ENCODE data around the gene RADIL.

RADIL gene

DNA sequence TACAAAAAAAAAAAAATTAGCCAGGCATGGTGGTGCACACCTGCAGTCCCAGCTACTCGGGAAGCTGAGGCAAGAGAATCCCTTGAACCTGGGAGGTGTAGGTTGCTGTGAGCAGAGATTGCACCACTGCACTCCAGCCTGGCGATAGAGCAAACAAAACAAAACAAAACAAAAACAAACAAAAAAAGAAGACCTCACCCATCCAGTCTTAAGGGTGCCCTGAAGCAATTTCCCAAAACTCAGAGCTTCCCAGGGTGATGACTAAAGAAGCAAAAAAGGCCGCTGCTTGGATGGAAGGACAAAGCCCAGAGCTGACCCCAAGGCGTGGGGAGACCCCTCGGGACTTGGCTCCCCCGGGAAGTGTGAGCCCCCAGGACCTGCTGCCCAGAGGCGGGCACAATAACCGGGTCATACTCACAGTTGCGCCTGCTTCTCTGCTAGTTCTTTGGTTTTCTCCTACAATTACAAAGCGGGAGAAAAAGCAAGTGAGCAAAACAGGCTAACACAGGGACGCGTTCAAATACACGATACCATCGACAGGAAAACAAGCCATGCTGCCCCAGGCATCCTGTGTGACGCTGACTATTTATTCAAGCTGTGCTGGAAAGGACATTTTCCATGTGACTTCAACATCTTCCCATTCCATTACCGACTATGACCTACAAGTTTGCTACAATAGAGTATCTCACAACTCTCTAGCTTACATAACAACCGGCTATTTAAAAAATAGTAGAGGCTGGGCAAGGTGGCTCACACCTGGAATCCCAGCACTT, 51.6 kb downstream of the RADIL start:
- no peak for DNase-seq

- DNase-seq, result peak in 1 of 2 experiments; percentile 56
These were observed 53.3 kb downstream of the RADIL start for GRCh38 chr7:4830176-4830575.

DNA sequence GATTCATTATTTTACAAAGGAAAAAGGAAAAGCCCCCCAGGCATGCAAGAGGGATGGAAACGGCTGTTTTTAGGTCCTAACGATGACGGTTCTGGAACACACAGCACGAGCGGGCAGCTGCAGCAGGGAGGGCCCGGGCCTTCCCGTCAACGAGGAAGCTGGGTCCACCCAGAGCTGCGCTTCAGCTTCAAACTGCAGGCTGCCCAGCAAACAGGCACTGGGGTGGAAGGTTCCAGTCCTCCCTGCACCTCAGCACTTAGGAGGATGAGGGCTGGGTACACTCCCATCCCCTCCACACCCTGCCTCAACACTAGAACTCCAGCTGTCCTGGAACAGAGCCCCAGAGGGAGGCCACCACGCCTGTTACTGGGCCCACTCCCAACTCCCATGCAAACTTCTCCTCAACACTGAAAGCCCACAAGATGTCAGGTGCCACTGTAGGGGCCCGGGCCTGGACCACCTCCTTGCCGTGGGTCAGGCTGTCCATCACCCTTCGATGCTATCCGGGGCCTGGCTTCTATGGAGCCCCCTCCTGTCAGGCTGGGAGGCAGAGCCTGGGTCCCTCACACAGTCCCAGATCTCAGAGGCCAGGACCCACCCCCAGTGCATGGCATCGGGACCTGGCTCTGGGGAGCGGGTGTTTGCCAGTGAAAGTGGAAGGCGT, 54.7 kb downstream of the RADIL start:
- no peak for DNase-seq

- DNase-seq, result no peak
These were observed 58.4 kb downstream of the RADIL start for GRCh38 chr7:4825081-4825480.

GRCh38 chr7:4824120-4824775, 59.3 kb downstream of the RADIL start:
- no peak for DNase-seq

DNA sequence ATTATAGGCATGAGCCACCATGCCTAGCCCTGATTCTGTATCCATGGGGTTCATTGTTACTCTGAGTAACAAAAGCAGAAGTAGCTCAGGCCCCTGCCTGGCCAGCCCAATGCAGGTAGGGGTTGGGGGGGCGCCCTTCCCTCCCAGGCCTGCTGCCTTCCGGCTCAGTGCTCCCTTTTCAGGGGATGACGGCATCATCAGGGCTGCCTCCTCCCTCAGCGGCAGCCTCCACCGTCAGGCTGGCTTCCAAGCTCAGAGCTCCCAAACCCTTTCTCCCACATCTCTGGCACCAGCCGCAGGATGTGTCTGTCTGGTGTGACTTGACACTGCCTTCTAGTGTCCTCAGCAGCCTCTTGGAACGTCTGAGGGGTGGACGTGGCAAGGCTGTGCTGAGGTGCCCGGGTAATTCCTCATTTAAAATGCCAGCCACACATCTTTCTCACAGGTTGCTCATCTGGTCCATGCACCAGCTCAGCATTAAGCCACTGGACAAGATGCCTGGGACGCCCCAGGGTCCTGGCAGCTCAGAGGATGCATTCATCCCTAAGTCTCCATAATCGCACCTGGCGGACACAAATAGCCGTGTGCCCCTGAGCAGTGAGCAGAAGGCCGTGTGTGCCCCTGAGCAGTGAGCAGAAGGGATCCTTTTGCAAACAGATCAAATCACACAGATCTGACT, 59.9 kb downstream of the RADIL start:
- DNase-seq, result no peak

GRCh38 chr7:4822677-4823076, 60.8 kb downstream of the RADIL start:
- DNase-seq, result no peak

GRCh38 chr7:4820967-4821471, 62.5 kb downstream of the RADIL start:
- no peak for DNase-seq

DNA sequence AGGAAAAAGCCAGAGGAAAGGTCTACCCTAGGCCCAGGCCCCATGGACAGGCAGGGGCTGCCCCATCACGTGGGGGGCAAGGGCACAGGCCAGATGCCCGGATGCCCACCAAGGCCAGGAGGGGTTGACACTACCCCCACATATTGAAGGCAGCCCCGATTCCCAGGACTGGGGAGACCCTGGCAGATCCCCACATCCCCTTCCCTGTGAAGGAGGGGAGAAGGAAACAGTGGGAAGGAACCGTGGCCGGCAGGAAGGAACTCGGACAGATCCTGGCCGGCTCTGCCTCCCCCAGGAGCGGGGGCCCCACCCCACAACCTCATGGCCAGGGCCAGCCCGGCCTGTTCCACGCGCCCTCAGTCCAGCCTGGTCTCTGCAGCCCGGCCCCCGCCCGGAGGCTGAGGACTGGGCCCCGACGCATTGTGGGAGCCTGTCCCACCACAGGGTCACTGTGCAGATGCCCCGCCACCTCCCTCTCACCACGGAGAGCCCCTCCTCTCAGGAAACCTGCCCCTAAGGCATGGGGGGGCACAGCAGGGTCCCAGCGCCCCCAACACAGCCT, 63.0 kb downstream of the RADIL start:
- DNase-seq, result no peak

- DNase-seq, result no peak
These were observed 63.7 kb downstream of the RADIL start for GRCh38 chr7:4819560-4820404.

DNA sequence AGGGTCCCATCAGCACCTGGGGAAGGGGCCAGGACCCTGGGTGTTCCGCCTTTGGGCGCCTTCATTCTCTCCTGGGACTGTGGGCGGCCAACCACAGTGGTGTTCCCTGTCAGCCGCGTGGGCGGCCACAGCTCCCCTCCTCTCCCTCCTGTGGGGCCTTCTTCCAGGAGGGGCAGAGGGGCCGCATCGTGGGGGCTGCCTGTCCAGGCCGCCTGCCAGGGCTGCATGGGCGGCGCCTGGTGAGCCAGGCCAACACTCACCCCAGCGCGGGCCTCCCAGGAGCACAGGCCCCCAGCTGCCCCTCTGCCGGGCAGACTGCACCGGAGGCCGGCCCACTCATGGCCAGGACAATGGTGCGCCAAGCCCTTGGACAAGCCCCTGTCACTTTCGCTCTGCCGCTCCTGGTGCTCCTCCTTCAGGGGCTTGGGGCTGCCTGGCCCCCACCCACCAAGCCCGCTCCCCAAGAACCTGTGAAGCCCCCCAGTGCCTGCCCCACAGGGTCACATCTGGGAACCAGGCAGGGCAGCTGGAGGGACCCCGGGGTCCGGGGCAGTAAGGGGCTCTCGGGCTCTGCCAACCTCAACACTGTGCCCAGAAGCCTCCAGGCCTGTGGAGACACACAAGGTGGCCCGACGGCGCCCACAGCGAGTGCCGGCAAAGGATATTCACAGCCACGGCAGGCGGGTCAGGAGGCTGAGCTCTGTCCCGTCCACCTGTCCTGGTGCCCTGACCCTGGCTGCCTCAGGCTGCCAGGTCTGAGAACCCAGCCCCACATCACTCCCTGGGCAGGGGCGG, 65.3 kb downstream of the RADIL start:
- DNase-seq, result no peak

DNA sequence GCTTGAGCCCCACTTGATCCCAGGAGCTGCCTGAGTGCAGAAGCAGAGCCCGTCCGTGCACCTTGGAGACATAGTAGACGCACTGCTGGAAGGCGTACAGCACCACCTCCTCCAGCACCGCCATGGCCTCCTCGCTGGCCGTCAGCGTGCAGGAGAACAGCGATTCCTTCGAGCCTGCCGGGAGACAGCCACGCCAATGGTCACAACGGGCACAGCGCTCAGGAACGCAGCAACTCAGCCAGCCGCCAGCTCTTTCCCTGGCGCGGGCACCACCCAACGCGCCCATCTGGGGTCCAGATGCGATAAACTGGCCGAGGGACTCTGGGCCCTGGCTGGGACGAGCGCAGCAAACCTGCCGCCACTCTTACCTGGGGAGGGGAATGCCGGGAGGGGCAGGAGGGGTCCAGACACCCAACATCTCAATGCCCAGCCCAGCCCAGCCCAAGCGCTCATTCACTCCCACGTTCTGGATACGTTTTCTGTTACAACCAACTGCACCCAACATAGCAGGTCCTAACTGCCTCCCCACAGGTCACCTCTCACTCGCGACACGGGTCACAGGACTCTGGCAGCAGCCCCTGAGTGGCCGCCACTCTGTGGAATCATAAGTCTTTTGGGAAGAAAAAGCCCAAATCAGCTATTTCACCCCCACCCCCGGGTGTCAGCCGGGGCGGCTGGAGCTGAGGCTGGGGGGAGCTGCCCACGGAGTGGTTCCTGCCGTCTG, 66.2 kb downstream of the RADIL start:
- no peak for DNase-seq

DNA sequence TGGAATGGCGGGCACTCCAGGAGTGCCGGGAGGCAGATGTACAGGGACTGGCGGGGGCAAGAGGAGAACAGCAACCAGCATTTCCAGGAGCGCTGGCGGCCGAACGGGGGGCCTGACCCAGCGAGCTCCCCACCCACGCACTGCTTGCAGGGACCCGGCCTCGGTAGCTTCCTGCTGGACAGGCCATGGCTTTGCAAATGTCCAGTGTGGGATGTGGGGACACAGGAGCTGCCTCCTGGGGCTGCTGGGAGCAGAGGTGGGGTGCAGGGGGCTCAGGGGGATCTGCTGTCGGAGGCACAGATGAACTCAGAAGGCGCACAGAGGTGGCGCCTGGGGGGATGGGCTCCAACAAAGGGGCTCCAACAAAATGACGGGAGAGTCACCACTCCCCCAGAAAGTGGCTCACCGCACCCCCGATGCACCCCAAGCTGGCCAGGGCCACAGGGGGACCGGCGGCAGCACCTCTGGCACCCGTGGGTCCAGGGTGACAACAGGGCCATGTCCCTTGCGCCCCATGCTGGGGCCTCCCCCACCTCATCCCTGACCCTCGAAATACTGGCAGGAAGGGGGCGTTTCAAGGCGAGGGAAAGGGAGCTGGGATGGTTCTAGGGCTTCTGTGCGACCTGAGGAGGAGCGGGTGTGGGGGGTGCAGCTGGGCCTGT, 67.0 kb downstream of the RADIL start:
- DNase-seq, result no peak

DNA sequence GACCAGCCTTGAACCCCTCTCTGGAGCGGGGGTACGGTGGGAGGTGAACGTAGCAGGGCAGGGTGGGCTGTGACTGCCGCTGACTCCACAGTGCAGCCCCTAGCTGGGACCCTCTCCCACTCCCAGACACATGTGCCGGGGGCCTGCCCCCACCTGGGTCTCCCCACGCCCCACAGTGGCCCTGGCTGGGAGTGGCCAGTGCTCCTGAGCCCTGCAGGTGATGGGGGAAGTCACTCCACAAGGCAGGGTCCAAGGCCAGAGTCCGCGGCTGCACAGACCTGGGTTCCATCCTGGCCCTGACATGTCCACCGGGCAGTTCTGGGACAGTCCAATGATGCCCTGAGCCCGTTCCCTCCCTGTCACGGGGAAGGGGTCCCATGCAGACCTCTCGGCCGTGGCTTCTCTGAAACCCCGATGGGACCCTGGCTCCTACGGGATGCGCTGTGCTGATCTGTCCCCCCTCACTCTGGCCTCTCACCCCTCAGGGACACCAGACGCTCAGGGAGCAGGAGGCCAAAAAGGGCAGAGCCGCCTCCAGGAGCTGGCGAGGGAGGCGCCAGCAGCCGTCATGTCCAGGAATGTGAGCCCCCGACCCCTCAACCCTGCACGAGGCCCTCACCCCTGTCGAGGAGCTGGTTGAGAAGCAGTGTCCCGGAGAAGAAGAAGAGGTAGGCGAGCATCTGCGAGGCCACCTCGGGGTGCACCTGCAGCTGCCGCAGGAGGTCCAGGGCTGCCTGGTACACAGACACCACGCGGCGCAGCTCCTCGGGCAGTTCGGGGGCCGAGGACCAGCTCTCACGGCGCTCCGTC, 67.7 kb downstream of the RADIL start:
- DNase-seq, result no peak

DNA sequence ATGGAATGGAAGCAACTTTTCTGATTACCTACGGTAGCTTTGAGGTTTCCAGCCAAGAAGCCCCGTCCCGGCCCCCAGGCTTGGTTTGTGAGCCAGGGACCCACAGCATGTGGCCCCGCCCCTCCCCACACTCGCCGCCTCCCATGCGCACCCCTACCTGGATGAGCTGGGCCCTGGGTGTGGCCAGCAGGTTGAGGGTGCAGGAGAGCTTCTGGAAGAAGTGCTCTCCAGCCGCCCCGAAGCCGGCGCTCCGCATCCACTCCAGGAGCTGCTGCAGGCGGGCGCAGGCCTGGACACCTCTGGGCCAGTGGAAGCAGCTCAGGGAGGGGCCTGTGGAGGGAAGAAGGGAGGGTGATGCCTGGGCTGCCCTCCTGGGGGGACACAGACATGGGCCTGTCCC, 68.4 kb downstream of the RADIL start:
- DNase-seq, result no peak

DNA sequence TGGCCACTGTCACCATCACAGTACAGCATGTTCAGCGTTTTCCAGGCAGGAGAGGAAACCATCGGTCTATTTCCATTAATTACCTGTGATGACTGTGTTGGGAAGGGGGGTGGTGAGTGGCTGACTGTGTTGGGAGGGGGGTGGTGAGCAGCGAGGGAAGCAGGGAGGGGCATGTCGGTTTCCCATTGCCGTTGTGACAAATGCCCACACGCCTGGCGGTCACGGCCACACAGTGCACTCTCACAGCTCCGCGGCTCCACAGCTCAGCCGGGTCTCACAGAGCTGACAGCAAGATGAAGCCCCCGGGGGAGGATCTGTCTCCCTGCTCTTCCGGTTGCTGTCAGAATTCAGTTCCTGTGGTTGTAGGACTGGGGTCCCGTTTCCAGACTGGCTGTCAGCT, 69.1 kb downstream of the RADIL start:
- DNase-seq, result no peak

GRCh38 chr7:4809666-4810065, 73.8 kb downstream of the RADIL start:
- no peak for DNase-seq

GRCh38 chr7:4809091-4809591, 74.4 kb downstream of the RADIL start:
- DNase-seq, result no peak

DNA sequence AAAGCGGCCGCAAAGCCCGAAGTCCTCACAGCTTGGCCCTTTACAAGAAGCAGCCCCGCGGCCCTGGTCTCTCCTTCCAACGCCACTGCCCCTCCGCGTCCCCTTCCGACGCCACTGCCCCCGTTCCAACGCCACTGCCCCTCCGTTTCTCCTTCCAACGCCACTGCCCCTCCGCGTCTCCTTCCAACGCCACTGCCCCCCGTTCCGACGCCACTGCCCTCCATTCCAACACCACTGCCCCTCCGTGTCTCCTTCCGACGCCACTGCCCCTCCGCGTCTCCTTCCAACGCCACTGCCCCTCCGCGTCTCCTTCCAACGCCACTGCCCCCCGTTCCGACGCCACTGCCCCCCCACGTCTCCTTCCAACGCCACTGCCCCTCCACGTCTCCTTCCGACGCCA, 75.0 kb downstream of the RADIL start:
- no peak for DNase-seq
